ENCODE results near the gene UBE2S. TPM values are rescaled to one million over a fixed set of nuclear protein-coding genes. Genes with fewer than 3 reads are reported as not detected.

Gene UBE2S
- total RNA-seq, 2 donors from 2014 or later: 6.5 to 7.9 TPM

DNA sequence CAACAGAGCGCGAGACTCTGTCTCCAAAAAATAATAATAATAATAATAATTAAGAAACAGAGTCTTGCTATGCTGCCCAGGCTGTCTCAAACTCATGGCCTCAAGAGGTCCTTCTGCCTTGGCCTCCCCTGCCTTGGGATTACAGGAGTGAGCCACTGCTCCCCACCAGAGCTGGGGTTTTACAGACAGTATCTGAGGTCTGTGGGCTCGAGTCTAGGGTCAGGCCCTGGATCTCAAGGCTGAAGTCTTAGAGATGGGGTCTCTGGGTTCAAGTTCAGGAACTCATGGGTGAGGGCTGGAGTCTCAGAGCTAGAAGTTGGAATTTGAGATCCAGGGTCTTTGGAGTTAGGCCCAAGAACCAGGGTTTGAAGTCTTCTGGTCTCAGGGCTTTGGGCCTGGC lies 40.8 kb downstream of the UBE2S start:
- Histone ChIP-seq H3K4me1 (peaks cover 15% of the 10 kb centered on the region), H3K27ac (no peak overlapping the region), H3K9me3 (no peaks in the 10 kb centered on the region), H3K27me3 (peaks cover 0 to 16% of the 10 kb centered on the region in 2 donors), H3K36me3 (replicated peaks in 1 of 2; ENCODE audit: insufficient read depth in 1 of 2, low read depth in 2 of 2) (no peaks in the 10 kb centered on the region), H3K4me3 (no peak overlapping the region)
- 89 to 91% methylated on average over 3 of the region's 3 CpGs for WGBS, 2 donors
- DNase-seq (no peak), ATAC-seq (no peak)
- intact Hi-C loops (cut with DNase I): no loop called here
- TF ChIP-seq, protein P1, sequence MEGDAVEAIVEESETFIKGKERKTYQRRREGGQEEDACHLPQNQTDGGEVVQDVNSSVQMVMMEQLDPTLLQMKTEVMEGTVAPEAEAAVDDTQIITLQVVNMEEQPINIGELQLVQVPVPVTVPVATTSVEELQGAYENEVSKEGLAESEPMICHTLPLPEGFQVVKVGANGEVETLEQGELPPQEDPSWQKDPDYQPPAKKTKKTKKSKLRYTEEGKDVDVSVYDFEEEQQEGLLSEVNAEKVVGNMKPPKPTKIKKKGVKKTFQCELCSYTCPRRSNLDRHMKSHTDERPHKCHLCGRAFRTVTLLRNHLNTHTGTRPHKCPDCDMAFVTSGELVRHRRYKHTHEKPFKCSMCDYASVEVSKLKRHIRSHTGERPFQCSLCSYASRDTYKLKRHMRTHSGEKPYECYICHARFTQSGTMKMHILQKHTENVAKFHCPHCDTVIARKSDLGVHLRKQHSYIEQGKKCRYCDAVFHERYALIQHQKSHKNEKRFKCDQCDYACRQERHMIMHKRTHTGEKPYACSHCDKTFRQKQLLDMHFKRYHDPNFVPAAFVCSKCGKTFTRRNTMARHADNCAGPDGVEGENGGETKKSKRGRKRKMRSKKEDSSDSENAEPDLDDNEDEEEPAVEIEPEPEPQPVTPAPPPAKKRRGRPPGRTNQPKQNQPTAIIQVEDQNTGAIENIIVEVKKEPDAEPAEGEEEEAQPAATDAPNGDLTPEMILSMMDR (IDR thresholded peaks at IDR 0.05): no peak
- TF ChIP-seq POLR2A (IDR thresholded peaks at IDR 0.05): no peak

DNA sequence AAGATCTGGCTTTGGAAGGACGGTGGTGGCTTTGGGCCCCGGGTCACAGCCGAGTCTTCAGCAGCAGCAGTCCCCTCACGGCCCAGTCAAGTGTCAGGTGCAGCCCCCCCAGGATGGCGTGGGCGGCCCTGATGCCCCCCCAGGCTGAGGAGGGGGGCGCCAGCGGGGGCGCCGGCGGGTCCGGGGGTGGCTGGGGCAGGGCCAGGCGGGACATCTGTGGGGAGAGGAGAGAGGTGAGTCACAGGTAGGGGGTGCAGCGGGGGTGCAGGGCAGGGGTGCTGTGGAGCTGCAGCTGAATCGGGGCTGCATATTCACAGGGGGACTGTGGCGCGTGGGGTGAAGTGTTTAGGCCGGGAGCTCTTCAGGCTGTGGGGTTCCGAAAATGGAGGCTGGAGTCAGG lies 41.6 kb downstream of the UBE2S start:
- intact Hi-C loops (cut with DNase I): no loop called here
- no peak for TF ChIP-seq POLR2A (IDR thresholded peaks at IDR 0.05)
- TF ChIP-seq, protein P1 (IDR thresholded peaks at IDR 0.05): no peak
- peaks cover 0 to 16% of the 10 kb centered on the region in 2 donors for H3K27me3 ChIP-seq
- peaks cover 15% of the 10 kb centered on the region for H3K4me1 ChIP-seq
- H3K4me3 ChIP-seq: no peak overlapping the region
- DNase-seq (no peak), ATAC-seq (no peak)
- H3K9me3 ChIP-seq: no peaks in the 10 kb centered on the region
- no peak overlapping the region for H3K27ac ChIP-seq
- WGBS, 2 donors: 90 to 93% methylated on average over 8 to 9 of the region's 19 CpGs
- no peaks in the 10 kb centered on the region for H3K36me3 ChIP-seq (replicated peaks in 1 of 2; ENCODE audit: insufficient read depth in 1 of 2, low read depth in 2 of 2)

DNA sequence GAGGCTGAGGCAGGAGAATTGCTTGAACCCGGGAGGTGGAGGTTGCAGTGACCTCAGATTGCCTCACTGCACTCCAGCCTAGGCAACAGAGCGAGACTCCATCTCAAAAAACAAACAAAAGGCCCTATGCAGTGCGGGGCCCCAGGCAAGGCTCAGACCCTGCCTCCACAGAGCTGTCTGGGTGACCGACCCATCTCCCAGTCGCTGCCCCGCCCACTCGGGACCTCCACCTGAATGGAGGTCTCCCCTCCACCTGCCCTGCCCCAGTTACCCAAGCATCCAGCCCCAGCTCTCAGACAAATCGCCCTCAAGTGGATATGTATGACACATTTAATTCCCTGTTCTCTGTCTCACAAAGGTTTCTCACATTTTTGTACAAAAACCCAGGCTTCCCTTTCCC lies 42.3 kb downstream of the UBE2S start:
- intact Hi-C loops (cut with DNase I): no loop called here
- TF ChIP-seq POLR2A (IDR thresholded peaks at IDR 0.05): no peak
- TF ChIP-seq, protein P1 (IDR thresholded peaks at IDR 0.05): no peak
- Histone ChIP-seq H3K4me3 (no peak overlapping the region), H3K27me3 (peaks cover 0 to 16% of the 10 kb centered on the region in 2 donors), H3K27ac (no peak overlapping the region), H3K36me3 (replicated peaks in 1 of 2; ENCODE audit: insufficient read depth in 1 of 2, low read depth in 2 of 2) (no peaks in the 10 kb centered on the region), H3K4me1 (peaks cover 15% of the 10 kb centered on the region), H3K9me3 (no peaks in the 10 kb centered on the region)
- ATAC-seq (no peak), DNase-seq (no peak)
- 60 to 64% methylated on average over 8 of the region's 8 CpGs for WGBS, 2 donors

DNA sequence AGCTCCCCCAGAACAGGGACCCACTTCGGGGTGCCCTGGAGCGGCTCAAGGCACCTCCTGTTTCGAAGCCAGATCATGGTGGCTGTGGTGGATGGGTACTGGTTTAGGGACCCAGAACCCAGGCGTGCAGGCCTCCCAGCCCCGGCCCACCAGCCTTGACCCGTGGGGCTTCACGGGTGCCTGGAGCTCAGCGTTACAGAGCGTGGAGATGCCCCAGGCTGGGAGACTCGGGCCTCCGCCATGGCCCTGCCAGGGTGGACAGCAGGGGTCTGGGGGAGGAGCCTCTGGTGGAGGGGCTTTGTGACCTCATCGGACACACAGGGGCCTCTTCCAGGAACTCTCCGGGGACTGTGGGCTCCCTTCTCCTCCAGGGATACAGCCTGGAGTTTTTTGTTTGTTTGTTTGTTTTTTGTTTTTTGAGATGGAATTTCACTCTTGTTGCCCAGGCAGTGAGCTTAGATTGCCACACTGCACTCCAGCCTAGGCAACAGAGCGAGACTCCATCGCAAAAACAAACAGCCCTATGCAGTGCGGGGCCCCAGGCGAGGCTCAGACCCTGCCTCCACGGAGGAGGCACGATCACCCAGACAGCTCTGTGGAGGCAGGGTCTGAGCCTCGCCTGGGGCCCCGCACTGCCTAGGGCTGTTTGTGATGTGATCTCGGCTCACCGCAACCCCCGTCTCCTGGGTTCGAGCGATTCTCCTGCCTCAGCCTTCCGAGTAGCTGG lies 44.4 kb downstream of the UBE2S start, which contains the start of gene GARIN5B:
GARIN5B (minus strand) TSS at position 271 of the 727 bp plus-strand sequence; CDS start at position 77, 194 bp downstream.
- no peak for TF ChIP-seq POLR2A (IDR thresholded peaks at IDR 0.05)
- TF ChIP-seq, protein P1 (IDR thresholded peaks at IDR 0.05): no peak
- Histone ChIP-seq H3K9me3 (no peaks in the 10 kb centered on the region), H3K27me3 (no peaks in the 10 kb centered on the region), H3K36me3 (replicated peaks in 1 of 2; ENCODE audit: insufficient read depth in 1 of 2, low read depth in 2 of 2) (no peaks in the 10 kb centered on the region), H3K27ac (no peak within 1 kb of the TSS), H3K4me1 (no peaks in the 10 kb centered on the region), H3K4me3 (no peak within 1 kb of the TSS)
- intact Hi-C loops (cut with DNase I): no loop called here
- no peak for DNase-seq
- WGBS, 2 donors: 72 to 74% methylated on average over 3 to 27 of the region's 27 CpGs
- ATAC-seq: no peak

All from body of pancreas (tissue), 4 donors.